ENCODE measurements around the gene PDLIM4.

The PDLIM4 gene

GRCh38 chr5:132233081-132233480, 24.4 kb upstream of the PDLIM4 start:
- no peak for DNase-seq (ENCODE audit: extremely low read depth, low read depth)
- no peak overlapping the region for H3K4me3 ChIP-seq (replicated peaks; ENCODE audit: low read depth, low read length)
- TF ChIP-seq CTCF (IDR thresholded peaks at IDR 0.05; ENCODE audit: low read depth, low read length, missing control alignments): no peak

GRCh38 chr5:132233811-132234683, 23.4 kb upstream of the PDLIM4 start:
- no peak for DNase-seq (ENCODE audit: extremely low read depth, low read depth)
- no peak for TF ChIP-seq CTCF (IDR thresholded peaks at IDR 0.05; ENCODE audit: low read depth, low read length, missing control alignments)
- no peak overlapping the region for H3K4me3 ChIP-seq (replicated peaks; ENCODE audit: low read depth, low read length)

GRCh38 chr5:132234684-132235062, 22.8 kb upstream of the PDLIM4 start:
- no peak for TF ChIP-seq CTCF (IDR thresholded peaks at IDR 0.05; ENCODE audit: low read depth, low read length, missing control alignments)
- no peak for DNase-seq (ENCODE audit: extremely low read depth, low read depth)
- H3K4me3 ChIP-seq (replicated peaks; ENCODE audit: low read depth, low read length): no peak overlapping the region

GRCh38 chr5:132235340-132235739, 22.2 kb upstream of the PDLIM4 start:
- no peak for DNase-seq (ENCODE audit: extremely low read depth, low read depth)
- TF ChIP-seq CTCF (IDR thresholded peaks at IDR 0.05; ENCODE audit: low read depth, low read length, missing control alignments): no peak
- H3K4me3 ChIP-seq (replicated peaks; ENCODE audit: low read depth, low read length): no peak overlapping the region

- no peak overlapping the region for H3K4me3 ChIP-seq (replicated peaks; ENCODE audit: low read depth, low read length)
- DNase-seq (ENCODE audit: extremely low read depth, low read depth): no peak
- no peak for TF ChIP-seq CTCF (IDR thresholded peaks at IDR 0.05; ENCODE audit: low read depth, low read length, missing control alignments)
Observed at GRCh38 chr5:132237141-132237540, 20.4 kb upstream of the PDLIM4 start.

- no peak for TF ChIP-seq CTCF (IDR thresholded peaks at IDR 0.05; ENCODE audit: low read depth, low read length, missing control alignments)
- H3K4me3 ChIP-seq (replicated peaks; ENCODE audit: low read depth, low read length): no peak overlapping the region
- DNase-seq (ENCODE audit: extremely low read depth, low read depth): no peak
Observed at GRCh38 chr5:132237670-132238069, 19.8 kb upstream of the PDLIM4 start.

All from HFF-Myc (cell line).